Activated T-helper 2 cell treated with anti-CD3 and anti-CD28 coated beads, Interferon-gamma antibody, Interleukin-2, Interleukin-4, amounts not matched to agents 10 μg/mL and 5 μg/mL and 100 μg/mL, durations not matched to agents 14 hours and 24 hours and 36 hours (primary cell): ENCODE results near the gene USP6. TPM values are rescaled to one million over a fixed set of nuclear protein-coding genes. Genes with fewer than 3 reads are reported as not detected.
"Not testable (repeated sequence)": the region's sequence is repeated elsewhere in the genome, so short reads cannot be mapped to it uniquely, and the experiment has no call there.

Source experiments
- DNase-seq: peaks from one replicate; pipeline ENCODE4 v3.0.0; 2021; ENCODE audit warnings: low spot score
- H3K27ac Mint-ChIP-seq: one replicate; pipeline ENCODE4 v1.8.0; 2021; ENCODE audit warnings: mixed read lengths
- H3K27me3 Mint-ChIP-seq: one replicate; pipeline ENCODE4 v1.8.0; 2021; ENCODE audit warnings: low read depth, mixed read lengths
- H3K36me3 Mint-ChIP-seq: one replicate; pipeline ENCODE4 v1.8.0; 2021; ENCODE audit warnings: low read depth, mixed read lengths
- H3K4me1 Mint-ChIP-seq: one replicate; pipeline ENCODE4 v1.8.0; 2021; ENCODE audit warnings: low read depth, mixed read lengths
- H3K4me3 Mint-ChIP-seq: one replicate; pipeline ENCODE4 v1.8.0; 2021; ENCODE audit warnings: low read depth, mild to moderate bottlenecking, moderate library complexity, mixed read lengths
- H3K9me3 Mint-ChIP-seq: one replicate; pipeline ENCODE4 v1.8.0; 2021; ENCODE audit warnings: mixed read lengths
- intact Hi-C: fragments of 100-400 bp; cut with micrococcal nuclease; formaldehyde crosslinking; loops from one replicate; pipeline ENCODE4 v1.15.1; 2023
- total RNA-seq: library from RNA; stranded (reverse); gene quantifications from 2 replicates; pipeline ENCODE4 v1.2.3, GENCODE V29; 2022

The USP6 gene
- total RNA-seq, 1 donor from 2014 or later = 0.07 TPM

GRCh38 chr17:5194346-5194745 is 78.5 kb downstream of the USP6 start:
- Mint-ChIP-seq H3K4me3 (no peak overlapping the region), H3K9me3 (peaks cover 17% of the 10 kb centered on the region), H3K36me3 (peaks cover 26% of the 10 kb centered on the region), H3K27me3 (no peaks in the 10 kb centered on the region), H3K4me1 (peaks cover 13% of the 10 kb centered on the region), H3K27ac (no peak overlapping the region)
- no peak for DNase-seq
- intact Hi-C loops = loop anchor here (5.0 kb wide), 1 partner anchor 82 kb away; the partner anchor contains the start of gene ZNF232

GRCh38 chr17:5198472-5198871 is 82.6 kb downstream of the USP6 start:
- Mint-ChIP-seq H3K27ac (no peak overlapping the region), H3K36me3 (no peaks in the 10 kb centered on the region), H3K4me3 (no peak overlapping the region), H3K9me3 (no peaks in the 10 kb centered on the region), H3K27me3 (no peaks in the 10 kb centered on the region), H3K4me1 (no peaks in the 10 kb centered on the region)
- no peak for DNase-seq
- intact Hi-C loops = loop anchor here (5.0 kb wide), 1 partner anchor 84 kb away; the partner anchor contains the start of gene RABEP1

GRCh38 chr17:5200360-5200759 is 84.5 kb downstream of the USP6 start:
- H3K9me3 Mint-ChIP-seq = peaks cover 6% of the 10 kb centered on the region
- no peak overlapping the region for H3K4me3 Mint-ChIP-seq
- intact Hi-C loops = no loop called here
- H3K27me3 Mint-ChIP-seq = no peaks in the 10 kb centered on the region
- H3K27ac Mint-ChIP-seq = no peak overlapping the region
- no peaks in the 10 kb centered on the region for H3K36me3 Mint-ChIP-seq
- H3K4me1 Mint-ChIP-seq = peaks cover 5% of the 10 kb centered on the region
- DNase-seq = no peak

- intact Hi-C loops = no loop called here
- peaks cover 5% of the 10 kb centered on the region for H3K4me1 Mint-ChIP-seq
- no peak for DNase-seq
- peaks cover 6% of the 10 kb centered on the region for H3K9me3 Mint-ChIP-seq
- H3K36me3 Mint-ChIP-seq = no peaks in the 10 kb centered on the region
- no peaks in the 10 kb centered on the region for H3K27me3 Mint-ChIP-seq
- H3K4me3 Mint-ChIP-seq = no peak overlapping the region
- no peak overlapping the region for H3K27ac Mint-ChIP-seq
These were observed 85.2 kb downstream of the USP6 start for GRCh38 chr17:5201011-5201410.

GRCh38 chr17:5203178-5203907 is 87.5 kb downstream of the USP6 start:
- H3K4me1 Mint-ChIP-seq = peaks cover 5% of the 10 kb centered on the region
- H3K36me3 Mint-ChIP-seq = no peaks in the 10 kb centered on the region
- H3K27ac Mint-ChIP-seq = no peak overlapping the region
- no peak for DNase-seq
- no peak overlapping the region for H3K4me3 Mint-ChIP-seq
- H3K9me3 Mint-ChIP-seq = peaks cover 6% of the 10 kb centered on the region
- intact Hi-C loops = no loop called here
- H3K27me3 Mint-ChIP-seq = no peaks in the 10 kb centered on the region

- Mint-ChIP-seq H3K4me3 (no peak overlapping the region), H3K9me3 (peaks cover 6% of the 10 kb centered on the region), H3K27me3 (no peaks in the 10 kb centered on the region), H3K4me1 (peaks cover 5% of the 10 kb centered on the region), H3K27ac (no peak overlapping the region), H3K36me3 (no peaks in the 10 kb centered on the region)
- no peak for DNase-seq
- intact Hi-C loops = no loop called here
These were observed 88.1 kb downstream of the USP6 start for GRCh38 chr17:5203908-5204294.

GRCh38 chr17:5209396-5209795 is 93.6 kb downstream of the USP6 start:
- Mint-ChIP-seq H3K4me1 (no peaks in the 10 kb centered on the region), H3K36me3 (no peaks in the 10 kb centered on the region), H3K4me3 (no peak overlapping the region), H3K27ac (no peak overlapping the region), H3K9me3 (no peaks in the 10 kb centered on the region), H3K27me3 (no peaks in the 10 kb centered on the region)
- DNase-seq = no peak
- intact Hi-C loops = no loop called here

- Mint-ChIP-seq H3K4me3 (no peak overlapping the region), H3K27ac (no peak overlapping the region), H3K27me3 (no peaks in the 10 kb centered on the region), H3K36me3 (no peaks in the 10 kb centered on the region), H3K9me3 (no peaks in the 10 kb centered on the region), H3K4me1 (no peaks in the 10 kb centered on the region)
- intact Hi-C loops = no loop called here
- DNase-seq = no peak
These were observed 94.3 kb downstream of the USP6 start for GRCh38 chr17:5210091-5210490.

GRCh38 chr17:5210614-5211252 is 94.9 kb downstream of the USP6 start:
- no peak for DNase-seq
- intact Hi-C loops = no loop called here
- Mint-ChIP-seq H3K4me1 (no peaks in the 10 kb centered on the region), H3K36me3 (no peaks in the 10 kb centered on the region), H3K4me3 (no peak overlapping the region), H3K27ac (no peak overlapping the region), H3K27me3 (no peaks in the 10 kb centered on the region), H3K9me3 (no peaks in the 10 kb centered on the region)

- Mint-ChIP-seq H3K27ac (no peak overlapping the region), H3K9me3 (no peaks in the 10 kb centered on the region), H3K27me3 (no peaks in the 10 kb centered on the region), H3K36me3 (no peaks in the 10 kb centered on the region), H3K4me3 (no peak overlapping the region), H3K4me1 (no peaks in the 10 kb centered on the region)
- no peak for DNase-seq
- intact Hi-C loops = no loop called here
These were observed 95.6 kb downstream of the USP6 start for GRCh38 chr17:5211458-5211857.

GRCh38 chr17:5217562-5217961 is 101.7 kb downstream of the USP6 start:
- H3K9me3 Mint-ChIP-seq, H3K4me1 Mint-ChIP-seq, H3K27ac Mint-ChIP-seq, H3K4me3 Mint-ChIP-seq, H3K27me3 Mint-ChIP-seq, intact Hi-C loops, DNase-seq, H3K36me3 Mint-ChIP-seq: not testable (repeated sequence)

- intact Hi-C loops = no loop called here
- Mint-ChIP-seq H3K4me1 (no peaks in the 10 kb centered on the region), H3K4me3 (no peak overlapping the region), H3K27ac (no peak overlapping the region), H3K9me3 (no peaks in the 10 kb centered on the region), H3K27me3 (no peaks in the 10 kb centered on the region), H3K36me3 (no peaks in the 10 kb centered on the region)
- no peak for DNase-seq
These were observed 103.7 kb downstream of the USP6 start for GRCh38 chr17:5219536-5219935.

GRCh38 chr17:5220074-5220473 is 104.2 kb downstream of the USP6 start:
- no peaks in the 10 kb centered on the region for H3K4me1 Mint-ChIP-seq
- H3K36me3 Mint-ChIP-seq = no peaks in the 10 kb centered on the region
- DNase-seq = no peak
- H3K9me3 Mint-ChIP-seq = no peaks in the 10 kb centered on the region
- no peak overlapping the region for H3K4me3 Mint-ChIP-seq
- H3K27me3 Mint-ChIP-seq = no peaks in the 10 kb centered on the region
- intact Hi-C loops = no loop called here
- H3K27ac Mint-ChIP-seq = no peak overlapping the region
